HepG2 (cell line): ENCODE results near the gene GPR107. TPM values are rescaled to one million over a fixed set of nuclear protein-coding genes. Genes with fewer than 3 reads are reported as not detected.

Source experiments
- ATAC-seq: fragments of 200-7000 bp; cut with Tn5 transposase; 3 replicates; pipeline ENCODE4 v1.9.1; 2020; ENCODE audit warnings: mild to moderate bottlenecking, moderate library complexity
- BruUV-seq: library from RNA; stranded (reverse); fragments of 400-500 nt; replicated peaks from 2 replicates; lab custom pipeline; 2021; lab: Mats Ljungman, UMichigan
- CTCF ChIA-PET: fragments of 300-600 bp; formaldehyde crosslinking; extraction: SDS; loops from one replicate; lab custom pipeline; 2021; ENCODE audit warnings: low total read pairs, inconsistent platforms, low intra/inter-chr PET ratio; lab: Yijun Ruan, JAX
- POLR2A ChIA-PET: fragments of 350-600 bp; sonication (Branson Sonifier 250); formaldehyde crosslinking; loops from one replicate; lab custom pipeline; 2020; ENCODE audit warnings: antibody characterized with exemption, inconsistent platforms; lab: Yijun Ruan, JAX
- DNase-seq: peaks from one replicate; pipeline ENCODE4 v3.0.0-alpha.2; 2015; ENCODE audit warnings: low spot score
- FAIRE-seq: peaks from 3 replicates; lab custom pipeline; 2011; peaks lifted over from hg19 to GRCh38; lab: Jason Lieb, UNC
- H2AFZ ChIP-seq: one replicate; pipeline ENCODE4 v1.6.1; 2011; ENCODE audit warnings: low read length, inconsistent platforms
- H3K27ac ChIP-seq: fragments of 300-600 bp; 3 replicates; pipeline ENCODE4 v1.8.0; 2011; ENCODE audit warnings: mixed run types, mild to moderate bottlenecking, mixed read lengths, low read length, inconsistent platforms; ENCODE audit not compliant: insufficient read depth; ENCODE audit errors: extremely low read length
- H3K27me3 ChIP-seq, 2 experiments: fragments of 200-600 bp in 1 of 2; 2 replicates in 1 of 2; 3 replicates in 1 of 2; pipeline versions ENCODE4 v1.6.0 to v1.8.0; 2011; ENCODE audit warnings: low read length in 2 of 2, mild to moderate bottlenecking in 2 of 2, moderate library complexity in 2 of 2, inconsistent platforms in 1 of 2; ENCODE audit not compliant: insufficient read depth in 2 of 2, control insufficient read depth in 1 of 2
- H3K36me3 ChIP-seq, 2 experiments: fragments of 200-600 bp in 1 of 2; replicated peaks in 1 of 2; 2 replicates in 1 of 2; 3 replicates in 1 of 2; pipeline versions ENCODE4 v1.5.1 to v1.8.0; 2011; ENCODE audit warnings: low read length in 2 of 2, inconsistent platforms in 1 of 2; ENCODE audit not compliant: insufficient read depth in 2 of 2, control insufficient read depth in 1 of 2
- H3K4me1 ChIP-seq: 2 replicates; pipeline ENCODE4 v1.5.1; 2012; ENCODE audit warnings: low read length, inconsistent platforms; ENCODE audit not compliant: insufficient read depth
- H3K4me2 ChIP-seq: 2 replicates; pipeline ENCODE4 v1.6.0; 2011; ENCODE audit warnings: low read depth, low read length, inconsistent platforms
- H3K4me3 ChIP-seq, 3 experiments: fragments of 200-600 bp in 1 of 3; sonication (generic), shearing (Covaris generic) in 1 of 3; replicated peaks in 1 of 3; 2 replicates each; pipeline ENCODE4 v1.5.1; 2011 to 2016; ENCODE audit warnings: low read length in 3 of 3, inconsistent platforms in 2 of 3, low read depth in 2 of 3, mild to moderate bottlenecking in 2 of 3, control low read depth in 1 of 3, mixed read lengths in 1 of 3; ENCODE audit not compliant: insufficient read depth in 1 of 3
- H3K79me2 ChIP-seq: one replicate; pipeline ENCODE4 v1.6.1; 2011; ENCODE audit warnings: low read length, inconsistent platforms; ENCODE audit not compliant: insufficient read depth
- H3K9ac ChIP-seq: 2 replicates; pipeline ENCODE4 v1.6.0; 2011; ENCODE audit warnings: mild to moderate bottlenecking, low read depth, low read length, inconsistent platforms; ENCODE audit not compliant: insufficient read depth
- H3K9me3 ChIP-seq: 2 replicates; pipeline ENCODE4 v1.5.1; 2012; ENCODE audit warnings: mild to moderate bottlenecking, low read length
- H4K20me1 ChIP-seq: 2 replicates; pipeline ENCODE4 v1.6.0; 2011; ENCODE audit warnings: inconsistent platforms, mild to moderate bottlenecking, low read length, moderate library complexity; ENCODE audit not compliant: insufficient read depth
- KIAA2018 ChIP-seq: sonication (generic); formaldehyde crosslinking; IDR thresholded peaks from 2 replicates; pipeline ENCODE4 v1.5.0; 2020; ENCODE audit warnings: mild to moderate bottlenecking, missing genetic modification reagents, borderline replicate concordance
- MLLT10 ChIP-seq: sonication (generic); formaldehyde crosslinking; IDR thresholded peaks from 2 replicates; pipeline ENCODE4 v1.4.0; 2020; ENCODE audit warnings: missing genetic modification reagents
- PREB ChIP-seq: sonication (generic); formaldehyde crosslinking; IDR thresholded peaks from 2 replicates; pipeline ENCODE4 v1.4.0; 2020; ENCODE audit warnings: missing genetic modification reagents
- ZBTB25 ChIP-seq: IDR thresholded peaks from 2 replicates; pipeline ENCODE4 v1.6.1; 2018; ENCODE audit warnings: missing genetic modification reagents
- ZNF331 ChIP-seq: sonication (generic); formaldehyde crosslinking; IDR thresholded peaks from 2 replicates; pipeline ENCODE4 v1.4.0; 2020; ENCODE audit warnings: missing genetic modification reagents
- ZNF577 ChIP-seq: sonication (generic); formaldehyde crosslinking; IDR thresholded peaks from 2 replicates; pipeline ENCODE4 v1.4.0; 2020; ENCODE audit warnings: mild to moderate bottlenecking, low read depth, missing genetic modification reagents, borderline replicate concordance
- ZNF768 ChIP-seq: sonication (generic); formaldehyde crosslinking; IDR thresholded peaks from 2 replicates; pipeline ENCODE4 v1.4.0; 2020; ENCODE audit warnings: missing genetic modification reagents
- WGBS: methylation state at CpG from one replicate; pipeline ENCODE4 v1.1.6; 2017; ENCODE audit warnings: low lambda C conversion rate; 5-methylcytosine and 5-hydroxymethylcytosine counted together
- in situ Hi-C: cut with HindIII; loops from 2 replicates; pipeline ENCODE4 v1.10.0; 2017; ENCODE audit warnings: low pct_unique_long_range_greater_than_20kb; ENCODE audit not compliant: extremely low pct_ligation_motif_present
- intact Hi-C: fragments of 100-400 bp; cut with micrococcal nuclease; formaldehyde crosslinking; loops from one replicate; pipeline ENCODE4 v1.10.0; 2022; ENCODE audit not compliant: unreplicated experiment
- polyA plus RNA-seq, 8 experiments: library from polyadenylated mRNA; depleted of rRNA in 3 of 8; stranded (reverse) in 7 of 8; unstranded in 1 of 8; fragments of >200 nt; fragmentation: Illumina TruSeq in 4 of 8; extraction: Trizol in 4 of 8; gene quantifications; 2 replicates each; pipeline versions ENCODE4 v1.2.1 to v1.2.3, GENCODE V29; 2011 to 2016; ENCODE audit warnings: low read depth in 4 of 8, missing spikeins in 1 of 8, mixed read lengths in 1 of 8; ENCODE audit not compliant: insufficient read depth in 1 of 8
- total RNA-seq, 5 experiments: library from RNA; depleted of rRNA; stranded (reverse); fragments of >200 nt; fragmentation: Illumina TruSeq; extraction: Trizol; gene quantifications; 2 replicates each; pipeline ENCODE4 v1.2.3, GENCODE V29; 2016; ENCODE audit warnings: low read depth in 1 of 5

Gene GPR107
- total and polyA plus RNA-seq, 2 of the 13 experiments (the other 11 are each of a cell fraction or from before 2014, with no cell fraction given), result 22.5 to 24.4 TPM

- Histone ChIP-seq H3K4me3 (no peak overlapping the region), H3K4me1 (peaks cover 33% of the 10 kb centered on the region), H3K4me2 (no peak overlapping the region), H3K27ac (no peak overlapping the region), H3K9me3 (no peaks in the 10 kb centered on the region), H3K79me2 (peaks cover 12% of the 10 kb centered on the region), H2AFZ (no peak overlapping the region), H4K20me1 (no peaks in the 10 kb centered on the region), H3K36me3 (no peaks in the 10 kb centered on the region), H3K9ac (no peak overlapping the region), H3K27me3 (no peaks in the 10 kb centered on the region; a peak in 1 of 5 replicates)
- no peak for TF ChIP-seq ZBTB25 (CRISPR knock-in tag)
- TF ChIP-seq ZNF577 (CRISPR knock-in tag), result no peak
- no peak for TF ChIP-seq MLLT10
- TF ChIP-seq ZNF768 (CRISPR knock-in tag), result no peak
- TF ChIP-seq ZNF331 (CRISPR knock-in tag), result no peak
- ATAC-seq, result no peak
- 87% methylated on average over 11 of the region's 11 CpGs for WGBS
- no TSS peak for BruUV-seq
- intact Hi-C loops (no loop called here), in situ Hi-C loops (no loop called here)
- ChIA-PET POLR2A (no interaction called here), CTCF (no interaction called here)
- DNase-seq, result no peak
- FAIRE-seq, result no peak
Observed at GRCh38 chr9:130049431-130050210, 4.1 kb upstream of the GPR107 start.

GRCh38 chr9:130050462-130050861 lies 3.2 kb upstream of the GPR107 start:
- intact Hi-C loops (no loop called here), in situ Hi-C loops (no loop called here)
- Histone ChIP-seq H3K9ac (no peak overlapping the region), H2AFZ (no peak overlapping the region), H3K4me1 (peaks cover 33% of the 10 kb centered on the region), H3K9me3 (no peaks in the 10 kb centered on the region), H3K4me3 (no peak overlapping the region), H4K20me1 (no peaks in the 10 kb centered on the region), H3K4me2 (no peak overlapping the region), H3K79me2 (peaks cover 18% of the 10 kb centered on the region), H3K36me3 (no peaks in the 10 kb centered on the region), H3K27me3 (no peaks in the 10 kb centered on the region; a peak in 1 of 5 replicates), H3K27ac (no peak overlapping the region)
- DNase-seq (no peak), ATAC-seq (no peak), FAIRE-seq (no peak)
- no TSS peak for BruUV-seq
- over 99% methylated on average over 3 of the region's 3 CpGs for WGBS
- ChIA-PET POLR2A (no interaction called here), CTCF (no interaction called here)
- TF ChIP-seq KIAA2018 (CRISPR knock-in tag) (no peak), PREB (CRISPR knock-in tag) (no peak)
